ENCODE measurements around the gene HSFX4.
"Not testable (repeated sequence)": the region's sequence is repeated elsewhere in the genome, so short reads cannot be mapped to it uniquely, and the experiment has no call there.

Gene HSFX4

GRCh38 chrX:149929400-149929799 is at the start of gene HSFX4:
Gene HSFX4, plus strand, starts transcription at chrX:149929573. Its CDS starts 72 bp downstream, at chrX:149929645.
- DNase-seq, result not testable (repeated sequence)

GRCh38 chrX:149881081-149881711 is 48.2 kb upstream of the HSFX4 start, which contains the start of gene MAGEA8:
Gene MAGEA8, plus strand, starts transcription at chrX:149881183. Its CDS starts 3,090 bp downstream, at chrX:149884273.
- peak in 1 of 2 experiments; percentile 1 for DNase-seq

- DNase-seq, result not testable (repeated sequence)
These were observed 38.5 kb upstream of the HSFX4 start for GRCh38 chrX:149890828-149891227.

GRCh38 chrX:149898554-149898953 is 30.8 kb upstream of the HSFX4 start:
- DNase-seq, result no peak

GRCh38 chrX:149903889-149904748 is 25.3 kb upstream of the HSFX4 start:
- no peak for DNase-seq

GRCh38 chrX:149908308-149908707 is 21.1 kb upstream of the HSFX4 start:
- DNase-seq, result no peak

- DNase-seq, result no peak
These were observed 20.6 kb upstream of the HSFX4 start for GRCh38 chrX:149908727-149909126.

- DNase-seq, result no peak
These were observed 19.8 kb upstream of the HSFX4 start for GRCh38 chrX:149909324-149910177.

GRCh38 chrX:149910178-149910695 is 19.1 kb upstream of the HSFX4 start:
- no peak for DNase-seq

GRCh38 chrX:149916745-149917392 is 12.5 kb upstream of the HSFX4 start:
- no peak for DNase-seq

- DNase-seq, result not testable (repeated sequence)
These were observed 5.5 kb upstream of the HSFX4 start for GRCh38 chrX:149923836-149924235.

- DNase-seq, result not testable (repeated sequence)
These were observed 4.9 kb upstream of the HSFX4 start for GRCh38 chrX:149924434-149924833.

GRCh38 chrX:149927245-149927963 is 2.0 kb upstream of the HSFX4 start:
- not testable (repeated sequence) for DNase-seq

GRCh38 chrX:149927964-149928258 is 1.5 kb upstream of the HSFX4 start:
- DNase-seq, result not testable (repeated sequence)

GRCh38 chrX:149928635-149929034 is 738 bp upstream of the HSFX4 start:
- not testable (repeated sequence) for DNase-seq

- not testable (repeated sequence) for DNase-seq
These were observed 2.0 kb downstream of the HSFX4 start for GRCh38 chrX:149931355-149931754.

- DNase-seq, result not testable (repeated sequence)
These were observed 2.8 kb downstream of the HSFX4 start for GRCh38 chrX:149932150-149932549.

GRCh38 chrX:149932970-149933369 is 3.6 kb downstream of the HSFX4 start:
- not testable (repeated sequence) for DNase-seq

GRCh38 chrX:149933547-149933946 is 4.2 kb downstream of the HSFX4 start:
- not testable (repeated sequence) for DNase-seq

GRCh38 chrX:149937328-149937727 is 8.0 kb downstream of the HSFX4 start:
- not testable (repeated sequence) for DNase-seq

- DNase-seq, result peak in 1 of 2 experiments; percentile 8
These were observed 8.6 kb downstream of the HSFX4 start for GRCh38 chrX:149937871-149938426.

Measured in stimulated activated CD4-positive, alpha-beta T cell treated with anti-CD3 and anti-CD28 coated beads, Interleukin-4, amount 100 ng/mL, for 4 hours (primary cell).